Suprapubic skin (tissue), 4 donors: ENCODE data around the gene SLC13A4.
A peak's percentile ranks its signal among the peaks of the same experiment; 100 is the strongest.

Source experiments
- CTCF ChIP-seq, 2 donors: fragments of 200-600 bp in 1 of 2; fragments of 450-650 bp in 1 of 2; sonication (generic) in 1 of 2; IDR thresholded peaks; one replicate each; pipeline ENCODE4 v1.5.1; 2016 to 2019; ENCODE audit warnings: antibody characterized with exemption in 2 of 2, mild to moderate bottlenecking in 1 of 2, moderate library complexity in 1 of 2
- POLR2A ChIP-seq, 2 donors: fragments of 450-650 bp; IDR thresholded peaks; one replicate each; pipeline ENCODE4 v1.6.1; 2017; ENCODE audit warnings: antibody characterized with exemption in 2 of 2, mild to moderate bottlenecking in 2 of 2, moderate library complexity in 2 of 2
- POLR2AphosphoS5 ChIP-seq, 3 donors: sonication (generic); formaldehyde crosslinking; IDR thresholded peaks; one replicate each; pipeline ENCODE4 v1.6.1; 2017; ENCODE audit warnings: antibody characterized with exemption in 3 of 3

GRCh38 chr7:135745703-135746312 lies 17.8 kb upstream of the SLC13A4 start:
- peak in 1 of 2 donors; percentile 16 for TF ChIP-seq POLR2A (IDR thresholded peaks at IDR 0.05)
- no peak for TF ChIP-seq CTCF (IDR thresholded peaks at IDR 0.05)
- TF ChIP-seq POLR2AphosphoS5 (IDR thresholded peaks at IDR 0.05), result peak in 1 of 3 donors; percentile 44
